GM18502 (cell line): ENCODE measurements around the gene MMP28.

ENCODE experiments used
- ATAC-seq: cut with Tn5 transposase; IDR thresholded peaks from one replicate; pipeline ENCODE4 v1.9.1; 2021; ENCODE audit warnings: mild to moderate bottlenecking; ENCODE audit not compliant: unreplicated experiment, poor library complexity

MMP28 gene

DNA sequence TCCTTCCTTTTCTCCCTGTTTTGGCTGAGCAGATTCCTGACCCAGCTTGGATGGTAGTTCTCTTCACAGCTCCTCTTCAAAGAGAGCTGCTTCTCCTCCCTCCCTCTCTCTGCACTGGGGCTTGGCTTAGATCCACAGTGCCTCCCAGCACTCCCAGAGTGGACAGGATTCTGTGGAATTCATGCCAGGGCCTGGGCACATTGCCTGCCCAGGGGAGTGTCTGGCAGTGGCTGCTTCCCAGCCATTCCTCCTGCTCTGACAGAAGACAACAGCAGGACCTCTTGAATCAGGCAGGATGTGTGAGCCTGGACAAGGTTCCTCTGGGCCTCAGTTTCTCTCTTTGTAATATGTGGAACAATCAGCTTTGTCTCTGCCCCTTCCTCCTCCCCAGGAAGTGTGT lies 4.5 kb upstream of the MMP28 start:
- ATAC-seq = no peak

DNA sequence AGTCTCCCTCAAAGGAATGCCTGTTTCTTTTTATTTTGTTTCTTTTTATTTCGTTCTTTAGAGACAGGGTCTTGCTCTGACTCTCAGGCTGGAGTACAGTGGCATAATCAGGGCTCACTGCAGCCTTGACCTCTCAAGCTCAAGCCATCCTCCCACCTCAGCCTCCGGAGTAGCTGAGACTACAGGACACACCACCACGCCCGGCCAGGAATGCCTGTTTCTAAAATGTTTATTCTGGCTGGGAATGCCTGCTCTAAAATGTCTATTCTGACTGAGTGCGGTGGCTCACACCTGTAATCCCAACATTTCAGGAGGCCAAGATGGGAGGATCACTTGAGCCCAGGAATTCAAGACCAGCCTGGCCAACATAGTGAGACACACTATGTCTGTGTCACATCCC lies 2.5 kb upstream of the MMP28 start:
- ATAC-seq = no peak

DNA sequence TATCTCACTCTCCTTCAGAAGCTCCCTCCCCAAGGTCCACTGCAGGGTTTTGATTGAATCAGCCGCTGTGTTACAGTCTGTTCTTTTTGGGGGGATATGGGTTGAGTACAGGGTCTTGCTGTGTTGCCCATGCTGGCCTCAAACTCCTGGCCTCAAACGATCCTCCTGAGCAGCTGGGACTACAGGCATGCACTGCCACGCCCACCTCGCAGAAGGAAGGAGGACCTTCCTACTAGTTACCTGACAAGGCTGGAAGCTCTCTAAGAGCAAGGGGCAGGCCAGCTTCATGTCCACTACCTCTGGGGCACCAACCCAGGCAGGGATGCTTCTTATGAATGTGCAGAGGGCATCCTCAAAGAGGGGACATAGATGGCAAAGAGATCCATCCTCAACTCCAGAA lies 1.9 kb upstream of the MMP28 start:
- no peak for ATAC-seq

DNA sequence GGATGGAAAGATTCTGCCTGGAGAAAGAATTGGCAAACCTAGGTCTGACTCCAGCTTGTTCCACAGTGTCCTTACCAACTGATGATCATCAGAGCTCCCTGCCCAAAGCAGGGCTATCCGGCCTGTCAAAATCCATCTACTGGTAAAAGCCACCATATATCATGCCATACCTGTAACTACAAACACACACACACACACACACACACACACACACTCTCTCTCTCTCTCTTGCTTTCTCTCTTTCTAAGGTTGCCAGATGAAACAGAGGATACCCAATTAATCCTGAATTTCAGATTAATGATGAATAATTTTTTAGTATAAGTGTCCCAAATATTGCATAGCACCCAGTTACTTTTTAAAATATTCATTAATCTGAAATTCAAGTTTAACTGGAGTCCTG lies 1.5 kb upstream of the MMP28 start:
- no peak for ATAC-seq

DNA sequence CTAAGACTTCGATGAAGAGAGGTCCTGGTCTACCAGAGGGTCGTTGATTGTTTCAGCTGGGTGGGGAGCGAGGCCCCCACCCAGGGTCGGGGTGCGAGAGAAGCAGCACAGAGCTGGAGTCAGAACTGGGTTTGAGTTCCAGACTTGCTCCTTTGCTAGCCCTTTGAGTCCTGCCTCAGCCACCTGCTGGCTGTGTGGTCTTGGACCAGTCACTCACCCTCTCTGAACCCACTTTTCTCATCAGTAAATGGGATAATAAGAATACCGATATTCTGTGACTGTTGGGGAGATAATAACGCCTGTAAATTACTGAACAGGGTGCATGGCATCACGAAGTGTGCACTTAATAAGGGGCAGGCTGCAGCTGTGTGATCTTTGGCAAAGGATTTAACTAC lies 427 bp upstream of the MMP28 start:
- no peak for ATAC-seq

DNA sequence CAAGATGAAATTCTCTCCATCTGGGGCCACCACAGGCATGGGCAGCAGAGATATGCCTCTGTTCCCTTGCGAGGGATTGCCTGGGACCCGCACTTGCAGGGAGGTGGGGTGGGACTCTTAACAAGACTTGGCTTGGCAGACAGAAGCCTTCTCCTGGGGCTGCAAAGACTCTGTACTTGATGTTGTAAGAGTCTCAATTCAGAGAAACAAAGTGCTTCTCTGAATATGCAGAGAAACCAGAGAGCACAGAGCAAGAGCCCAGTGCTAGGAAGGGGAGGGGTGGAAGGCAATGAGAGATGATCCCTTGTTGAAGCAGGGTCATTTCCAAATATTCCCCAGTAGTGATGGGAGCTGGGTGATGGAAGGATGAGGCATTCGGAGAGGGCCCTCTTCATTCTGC lies 2.2 kb downstream of the MMP28 start:
- no peak for ATAC-seq

DNA sequence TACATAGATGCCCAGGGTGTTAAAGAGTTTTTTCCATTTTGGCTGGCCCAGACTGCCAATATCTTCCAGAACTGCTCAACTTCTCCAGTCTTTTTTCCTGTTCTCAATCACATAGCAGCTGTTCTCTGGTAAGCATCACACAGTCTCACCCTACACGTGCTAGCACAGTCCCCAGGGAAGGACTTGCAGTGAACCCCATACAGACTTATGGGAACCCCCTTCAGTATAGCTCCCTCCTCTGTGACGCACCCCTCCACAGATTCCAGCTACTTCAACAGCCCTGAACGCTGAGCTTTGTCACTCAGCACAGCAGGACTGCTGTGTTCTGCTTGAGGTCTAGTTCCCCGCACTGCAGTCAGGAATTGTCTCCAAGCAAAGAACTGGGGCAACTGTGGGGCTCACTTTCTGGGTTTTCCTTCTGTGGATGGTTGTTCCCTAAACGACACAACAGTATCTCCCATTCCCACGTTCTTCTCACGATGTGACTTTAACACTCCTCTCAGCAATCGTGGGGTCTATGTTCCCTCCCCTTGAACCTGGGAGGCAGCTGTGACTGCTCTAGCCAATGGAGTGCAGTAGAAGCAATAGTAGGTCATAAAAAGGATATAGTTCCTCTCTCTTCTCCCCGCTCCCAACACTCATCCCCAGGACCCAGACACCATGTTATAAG lies 3.6 kb downstream of the MMP28 start:
- no peak for ATAC-seq

DNA sequence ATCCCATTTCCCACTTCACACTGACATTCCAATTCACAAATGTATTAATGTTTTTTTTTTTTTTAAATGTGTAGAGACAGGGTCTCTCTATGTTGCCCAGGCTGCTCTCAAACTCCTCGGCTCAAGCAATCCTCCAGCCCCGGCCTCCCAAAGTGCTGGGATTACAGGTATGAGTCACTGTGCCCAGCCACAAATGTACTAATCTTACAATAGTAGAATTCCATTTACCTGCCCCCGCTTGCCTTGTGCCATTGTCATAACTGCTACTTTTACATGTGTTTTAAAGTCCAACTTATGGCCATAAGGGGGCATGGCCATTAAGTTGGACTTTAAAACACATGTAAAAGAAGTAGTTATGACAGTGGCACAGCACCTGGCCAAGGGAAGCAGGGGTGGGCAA lies 4.6 kb downstream of the MMP28 start:
- no peak for ATAC-seq

DNA sequence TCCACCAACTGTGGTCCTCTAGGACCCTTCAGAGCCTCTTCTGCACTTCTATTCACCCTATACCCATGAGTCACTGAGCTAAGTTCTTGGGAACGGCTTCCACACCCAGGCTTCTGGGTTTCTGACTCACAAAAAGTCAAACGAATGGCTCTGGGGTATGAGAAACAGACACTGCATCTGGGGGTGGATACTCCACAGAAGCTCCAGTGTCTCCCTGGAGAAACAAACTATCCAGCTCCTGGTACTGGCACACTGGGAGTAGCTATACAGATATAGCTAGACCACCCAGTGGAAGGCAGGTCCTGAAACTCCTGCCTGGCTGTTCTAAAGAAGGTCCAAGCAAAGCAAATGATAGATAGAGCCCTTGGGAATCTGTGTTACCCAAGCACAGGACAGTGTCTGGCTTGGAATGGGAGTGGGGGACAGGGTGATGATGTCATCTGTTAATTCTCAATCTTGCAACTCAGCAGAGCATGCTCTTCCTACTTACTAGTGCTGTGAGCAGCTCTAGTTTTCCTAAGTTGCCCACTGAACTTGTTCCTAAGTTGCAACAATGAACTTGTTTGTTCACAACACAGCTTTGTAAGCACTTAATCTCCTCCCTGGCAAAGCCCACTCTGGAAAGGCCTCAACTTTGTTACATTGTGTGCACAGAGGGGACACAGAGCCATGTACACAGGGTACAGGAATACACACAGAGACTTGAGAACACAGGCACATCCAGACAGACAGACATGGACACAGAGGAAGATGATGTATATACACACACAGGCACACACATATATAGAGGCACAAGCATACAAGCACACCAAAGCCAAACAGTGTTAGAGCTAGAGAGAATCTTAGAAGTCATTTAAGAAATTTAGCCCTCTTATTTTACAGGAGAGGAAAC lies 6.7 kb downstream of the MMP28 start:
- ATAC-seq = no peak

DNA sequence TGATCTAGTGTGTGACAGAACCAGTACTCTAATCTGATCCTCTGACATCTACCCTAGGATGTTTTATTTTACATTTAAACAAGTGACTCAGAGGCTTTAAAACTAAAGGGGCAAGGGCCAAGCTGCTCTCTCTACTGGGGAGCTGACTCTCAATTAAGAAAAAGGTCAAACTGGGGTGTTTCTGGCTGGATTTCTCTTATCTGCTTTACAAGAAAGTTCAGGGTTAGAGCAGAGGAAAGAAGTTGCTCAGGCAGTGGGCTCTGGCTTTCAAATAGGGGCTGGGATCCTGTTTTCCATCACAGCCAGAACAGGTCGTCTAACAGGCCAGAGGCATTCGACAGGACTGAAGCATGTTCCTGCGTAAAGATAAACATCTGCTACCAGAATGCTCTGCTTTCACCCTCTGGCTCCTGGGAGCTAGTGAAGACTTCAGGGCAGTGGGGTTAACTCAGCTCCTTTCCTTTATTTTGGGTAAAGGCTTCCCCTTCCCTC lies 8.5 kb downstream of the MMP28 start:
- no peak for ATAC-seq

DNA sequence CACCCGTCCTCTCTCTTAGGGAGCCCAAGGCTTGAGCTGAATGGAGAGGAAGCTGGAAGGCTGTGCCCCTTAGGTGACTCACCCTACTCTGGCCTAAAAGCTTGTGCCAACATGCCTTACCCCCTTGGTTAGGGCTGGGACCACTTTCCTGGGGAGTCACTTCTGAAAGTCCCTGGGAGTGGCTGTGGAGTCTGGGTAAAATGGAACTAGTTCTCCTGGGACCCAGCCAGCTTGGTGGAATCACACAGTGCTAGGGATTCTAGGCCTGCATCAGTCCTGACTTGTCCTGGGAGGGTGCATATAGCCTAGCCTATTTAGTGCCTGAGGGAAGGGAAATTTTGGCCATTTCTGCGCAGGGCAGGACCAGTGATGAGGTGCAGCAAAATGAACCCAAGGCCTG lies 10.5 kb downstream of the MMP28 start:
- ATAC-seq = no peak

DNA sequence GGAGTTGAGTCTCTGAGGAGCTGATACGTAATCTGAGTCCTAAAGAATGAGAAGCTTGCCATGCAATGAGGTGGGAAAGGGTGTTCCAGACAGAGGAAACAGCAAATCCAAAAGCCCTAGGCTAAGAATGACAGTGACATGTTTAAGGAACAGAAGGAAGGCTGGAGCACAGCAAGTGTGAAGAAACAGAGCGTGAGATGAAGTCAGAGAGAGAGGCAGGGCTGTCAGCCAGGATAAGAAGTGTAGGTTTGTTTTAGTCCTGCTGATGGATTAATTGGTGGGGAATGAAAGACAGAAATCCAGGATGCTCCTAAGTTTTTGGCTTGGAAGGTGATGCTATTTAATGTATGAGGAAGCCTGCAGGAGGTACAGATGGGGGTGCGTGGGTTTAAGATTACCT lies 14.5 kb downstream of the MMP28 start:
- ATAC-seq = no peak

DNA sequence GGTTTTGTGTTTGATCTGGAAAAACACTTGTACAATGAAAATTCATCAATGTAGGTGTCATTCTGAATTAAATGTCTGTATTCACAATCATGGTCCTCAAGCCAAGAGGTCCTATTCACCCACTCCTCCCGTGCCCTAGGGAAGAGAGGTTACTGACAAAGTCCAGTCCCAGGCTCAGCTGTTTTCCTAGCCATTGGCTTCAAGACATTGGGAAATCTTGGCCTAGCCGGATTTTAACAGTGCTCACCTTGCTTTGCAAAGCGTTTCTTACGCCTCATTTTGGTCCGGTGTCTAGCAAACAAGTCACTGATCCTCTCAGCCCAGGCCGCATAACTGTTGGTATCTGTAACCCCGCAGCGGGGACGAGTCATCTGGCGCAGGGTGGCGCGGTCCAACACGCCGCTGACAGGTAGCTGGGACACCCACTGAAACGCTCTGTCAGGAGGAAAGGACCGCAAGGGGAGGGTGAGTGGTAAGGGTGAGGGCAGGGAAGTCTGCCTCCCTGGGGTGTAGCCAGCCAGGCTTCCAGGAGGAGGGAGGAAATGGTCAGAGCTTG lies 16.7 kb downstream of the MMP28 start:
- no peak for ATAC-seq

DNA sequence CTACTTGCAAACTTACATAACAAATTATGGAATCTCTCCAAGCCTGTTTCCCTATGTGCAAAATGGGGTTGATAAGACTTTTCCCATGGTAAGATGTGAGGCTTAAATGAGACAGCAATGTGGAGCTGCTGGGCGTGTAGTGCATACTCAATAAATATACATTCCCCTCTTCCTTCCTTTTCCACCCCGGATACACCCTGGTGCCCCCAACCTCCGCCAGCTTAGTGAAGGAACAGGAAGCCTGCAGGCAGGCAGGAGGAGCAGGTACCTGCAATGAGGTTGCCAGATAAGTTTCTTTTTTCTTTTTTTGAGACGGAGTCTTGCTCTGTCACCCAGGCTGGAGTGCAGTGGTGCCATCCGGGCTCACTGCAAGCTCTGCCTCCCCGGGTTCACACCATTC lies 19.9 kb downstream of the MMP28 start:
- ATAC-seq = no peak

DNA sequence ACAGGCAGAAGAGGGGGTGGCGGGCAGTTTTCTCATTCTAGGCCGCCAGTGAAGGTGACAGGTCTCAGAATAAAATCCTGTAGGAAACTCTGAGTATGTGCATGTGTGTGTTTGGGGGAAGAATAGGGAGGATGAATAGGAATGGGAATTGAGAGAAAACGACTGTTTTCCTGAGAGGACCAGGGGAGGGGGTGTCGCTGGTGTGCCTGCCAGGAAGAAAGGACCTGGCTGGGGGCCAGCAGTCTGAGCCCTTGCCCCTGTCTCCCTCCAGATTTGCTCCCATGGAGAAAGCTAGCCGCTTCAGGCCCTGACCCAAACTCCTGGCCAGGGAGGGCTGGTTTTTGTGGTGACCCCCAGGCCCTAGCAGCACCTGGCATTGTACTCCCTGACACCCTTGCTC lies 20.4 kb downstream of the MMP28 start:
- ATAC-seq = no peak

DNA sequence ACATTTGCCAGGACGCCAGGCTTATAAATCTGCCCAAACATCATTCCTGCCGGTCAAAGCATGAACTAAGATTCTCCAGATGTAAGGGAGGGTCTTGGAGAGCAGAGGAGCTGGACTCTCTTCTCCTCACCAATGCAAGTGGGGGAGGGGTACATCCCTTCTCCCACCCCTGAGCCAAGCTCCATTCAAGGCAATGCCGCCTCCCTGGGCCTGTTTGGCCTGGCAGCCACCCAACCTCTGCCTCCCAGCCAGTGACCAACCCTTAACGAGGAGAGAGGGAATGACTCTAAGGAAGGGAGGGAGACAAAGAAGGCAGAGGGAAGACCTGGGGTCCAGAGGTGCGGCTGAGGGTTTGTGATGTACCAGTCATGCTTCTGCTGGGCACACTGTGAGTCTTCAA lies 20.9 kb downstream of the MMP28 start:
- no peak for ATAC-seq

DNA sequence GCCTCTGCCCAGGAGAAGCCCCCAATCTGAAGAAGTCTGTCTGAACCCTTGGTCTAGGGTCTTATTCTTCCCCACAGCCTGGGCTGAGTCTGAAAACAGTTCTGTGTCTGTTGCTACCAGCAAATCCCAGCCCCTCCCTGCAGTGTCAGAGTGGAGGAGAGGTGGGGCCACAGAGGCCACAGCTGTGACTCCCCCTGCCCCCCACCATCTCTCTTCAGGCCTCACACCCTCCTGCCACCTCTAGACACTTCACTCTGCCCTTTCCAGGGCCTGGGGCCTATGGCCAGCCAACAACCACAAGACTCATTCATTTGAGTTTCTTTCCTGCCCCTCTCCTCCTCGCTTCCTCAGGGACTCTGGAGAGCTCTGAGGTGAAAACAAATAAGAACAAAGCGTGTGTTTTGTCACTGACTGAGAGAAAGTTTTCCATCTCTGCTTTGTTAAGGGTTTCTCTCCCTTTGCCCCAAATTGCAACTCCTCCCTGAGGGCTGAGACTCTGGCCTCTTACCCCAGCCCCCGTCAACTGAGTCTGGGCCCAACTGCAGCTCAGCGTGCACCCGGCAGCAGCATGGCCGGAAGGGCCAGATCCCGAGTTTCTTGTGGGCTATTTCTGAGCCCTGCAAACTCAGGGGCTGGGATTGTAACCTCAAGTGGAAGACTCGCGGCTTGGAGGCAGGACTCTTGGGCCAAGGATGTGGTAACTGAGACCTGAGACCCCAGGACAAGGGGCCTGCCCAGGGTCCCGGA lies 21.6 kb downstream of the MMP28 start:
- ATAC-seq = no peak

DNA sequence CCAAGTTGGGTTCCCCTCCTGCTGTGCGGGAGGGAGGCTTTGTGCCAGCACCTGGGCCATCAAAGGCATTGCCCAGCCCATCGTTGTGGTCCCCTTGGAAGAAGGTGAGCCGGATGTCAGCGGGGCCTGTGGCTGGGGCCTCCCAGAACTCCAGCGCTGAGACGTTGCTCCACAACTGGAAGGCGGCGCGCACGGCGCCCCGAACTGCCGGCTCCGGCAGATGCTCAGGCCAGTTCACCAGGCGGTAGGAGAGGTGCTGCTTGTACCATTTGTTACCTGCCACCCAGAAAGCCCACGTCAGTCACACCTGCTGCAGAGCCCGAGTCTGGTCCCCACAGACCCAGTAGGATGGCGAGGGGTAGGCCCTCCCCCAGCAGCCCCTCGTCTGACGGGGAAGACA lies 22.3 kb downstream of the MMP28 start:
- ATAC-seq = no peak

DNA sequence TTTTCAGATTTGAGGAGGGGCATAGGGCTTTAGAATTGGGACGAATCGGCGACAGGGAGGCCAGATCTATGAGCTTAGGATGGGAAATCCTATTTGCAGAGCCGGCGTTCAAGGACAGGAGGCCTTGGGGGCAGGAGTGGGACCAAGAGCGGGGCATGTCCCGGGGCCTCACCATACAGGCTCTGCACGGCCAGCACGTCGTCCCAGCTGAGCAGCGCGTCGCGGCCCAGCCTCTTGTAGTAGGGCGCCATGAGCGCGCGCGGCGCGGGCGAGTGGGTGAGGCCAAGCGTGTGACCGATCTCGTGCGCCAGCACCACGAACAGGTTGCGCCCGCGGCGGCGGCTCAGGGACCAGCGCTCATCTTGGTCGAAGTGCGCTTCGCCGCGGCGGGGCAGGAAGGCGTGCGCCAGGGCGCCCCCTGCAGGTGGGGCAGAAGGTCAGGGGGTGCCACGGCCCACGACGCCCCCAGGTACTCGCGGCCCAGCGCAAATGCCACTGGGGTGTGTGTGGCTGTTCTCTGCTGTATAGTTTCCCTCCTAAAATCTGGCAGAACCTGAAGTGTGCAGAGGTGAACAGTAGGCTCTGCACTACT lies 25.4 kb downstream of the MMP28 start:
- ATAC-seq = no peak

DNA sequence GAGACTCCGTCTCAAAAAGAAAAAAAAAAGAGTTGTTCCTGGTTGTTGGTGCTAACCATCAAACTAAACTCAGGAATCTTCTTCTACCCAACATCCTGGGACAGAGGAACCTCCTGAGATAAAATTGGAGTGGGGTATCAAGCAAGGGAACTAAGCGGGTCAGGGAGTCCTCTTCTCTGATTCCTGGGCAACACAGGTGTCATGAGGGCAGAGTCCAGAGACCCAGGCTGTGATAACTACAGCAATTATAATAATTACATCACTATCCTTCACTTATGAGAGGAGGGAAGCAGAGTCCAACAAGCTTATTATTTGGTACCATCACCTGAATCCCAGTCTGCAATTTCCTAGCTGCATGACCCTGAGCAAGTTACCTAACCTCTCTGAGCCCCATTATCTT lies 26.6 kb downstream of the MMP28 start:
- no peak for ATAC-seq
